Transverse colon (tissue), 4 donors: ENCODE measurements around the gene TOM1L2. TPM values are rescaled to one million over a fixed set of nuclear protein-coding genes. Genes with fewer than 3 reads are reported as not detected.

ENCODE experiments used
- DNase-seq: peaks from one replicate; pipeline ENCODE4 v3.0.0-alpha.2; 2019
- H3K27ac ChIP-seq, 4 donors: fragments of 200-600 bp; sonication (generic); 2 replicates each; pipeline ENCODE4 v1.5.1; 2016 to 2018; ENCODE audit warnings: inconsistent platforms in 4 of 4
- H3K27me3 ChIP-seq: fragments of 200-600 bp; sonication (generic); 2 replicates; pipeline ENCODE4 v1.5.1; 2017; ENCODE audit warnings: inconsistent platforms
- H3K36me3 ChIP-seq, 4 donors: fragments of 200-600 bp; sonication (generic); 2 replicates each; pipeline ENCODE4 v1.5.1; 2017 to 2019; ENCODE audit warnings: inconsistent platforms in 4 of 4
- H3K4me1 ChIP-seq, 4 donors: fragments of 200-600 bp; sonication (generic); 2 replicates each; pipeline ENCODE4 v1.5.1; 2017 to 2020; ENCODE audit warnings: inconsistent platforms in 4 of 4
- H3K4me3 ChIP-seq, 4 donors: fragments of 200-600 bp; sonication (generic); 1 replicate in 1 of 4; 2 replicates in 3 of 4; pipeline versions ENCODE4 v1.5.1 to v1.6.1; 2017 to 2019; ENCODE audit warnings: inconsistent platforms in 4 of 4
- H3K9me3 ChIP-seq, 2 donors: fragments of 200-600 bp; sonication (generic); 2 replicates each; pipeline ENCODE4 v1.5.1; 2017 to 2019; ENCODE audit warnings: inconsistent platforms in 2 of 2
- EP300 ChIP-seq: sonication (generic); formaldehyde crosslinking; IDR thresholded peaks from one replicate; pipeline ENCODE4 v1.6.1; 2017; ENCODE audit warnings: antibody characterized with exemption, low read depth
- POLR2A ChIP-seq: fragments of 450-650 bp; IDR thresholded peaks from one replicate; pipeline ENCODE4 v1.6.1; 2016; ENCODE audit warnings: antibody characterized with exemption, mild to moderate bottlenecking, moderate library complexity
- POLR2AphosphoS5 ChIP-seq, 3 donors: sonication (generic); formaldehyde crosslinking; IDR thresholded peaks; one replicate each; pipeline ENCODE4 v1.6.1; 2016; ENCODE audit warnings: antibody characterized with exemption in 3 of 3
- WGBS, 2 donors: methylation state at CpG; one replicate each; pipeline ENCODE4 v1.1.5; 2018; ENCODE audit warnings: low coverage in 1 of 2; 5-methylcytosine and 5-hydroxymethylcytosine counted together
- in situ Hi-C, 4 donors: fragments of 200-750 bp; cut with MboI; loops; one replicate each; pipeline versions ENCODE4 v1.15.0 to v1.15.1; 2017; ENCODE audit warnings: low sequenced_read_pairs in 3 of 4, low pct_ligation_motif_present in 1 of 4, low pct_unique_long_range_greater_than_20kb in 1 of 4
- intact Hi-C: fragments of 100-400 bp; cut with DNase I; formaldehyde crosslinking; loops from one replicate; pipeline ENCODE4 v1.15.1; 2023; ENCODE audit warnings: low total_unique reads
- total RNA-seq, 4 donors: library from RNA; depleted of rRNA; stranded (reverse); fragments of >200 nt; gene quantifications; one replicate each; pipeline ENCODE4 v1.1.0, GENCODE V29; 2016
- TF ChIP-seq, protein P1 (sequence below), 5 experiments: fragments of 200-600 bp in 3 of 5; fragments of 450-650 bp in 2 of 5; sonication (generic) in 3 of 5; IDR thresholded peaks; 1 replicate in 2 of 5; 2 replicates in 3 of 5; pipeline ENCODE4 v1.5.1; 2016 to 2017; ENCODE audit warnings: antibody characterized with exemption in 5 of 5, inconsistent platforms in 3 of 5, mild to moderate bottlenecking in 2 of 5, moderate library complexity in 1 of 5

TOM1L2 gene
- total RNA-seq, 4 donors from 2014 or later: 65.9 to 178 (median 97.7) TPM

DNA sequence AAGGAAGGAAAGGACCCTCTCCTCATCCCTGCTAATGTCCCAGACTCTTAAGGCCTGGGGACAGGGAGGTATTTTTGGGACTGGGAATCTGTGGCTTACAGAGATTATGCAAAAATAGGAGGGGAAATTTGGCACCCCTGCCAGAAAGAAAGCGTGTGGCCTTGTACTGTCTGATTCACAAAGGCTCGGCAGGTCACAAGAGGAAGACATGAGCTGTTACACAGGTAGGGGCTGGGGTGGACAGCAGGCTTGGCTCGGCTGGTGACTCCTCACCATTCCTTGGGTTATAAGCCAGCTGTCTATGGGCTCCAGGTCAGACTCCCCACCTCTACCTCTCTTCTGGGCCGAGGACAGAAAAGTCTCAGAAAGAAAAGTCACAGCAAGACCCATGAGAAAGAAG lies 114.7 kb downstream of the TOM1L2 start:
- peaks cover 0 to 19% (median 0%) of the 10 kb centered on the region in 4 donors for H3K4me1 ChIP-seq
- TF ChIP-seq POLR2A (no peak), EP300 (no peak), POLR2AphosphoS5 (IDR thresholded peaks at IDR 0.05) (no peak)
- TF ChIP-seq, protein P1, sequence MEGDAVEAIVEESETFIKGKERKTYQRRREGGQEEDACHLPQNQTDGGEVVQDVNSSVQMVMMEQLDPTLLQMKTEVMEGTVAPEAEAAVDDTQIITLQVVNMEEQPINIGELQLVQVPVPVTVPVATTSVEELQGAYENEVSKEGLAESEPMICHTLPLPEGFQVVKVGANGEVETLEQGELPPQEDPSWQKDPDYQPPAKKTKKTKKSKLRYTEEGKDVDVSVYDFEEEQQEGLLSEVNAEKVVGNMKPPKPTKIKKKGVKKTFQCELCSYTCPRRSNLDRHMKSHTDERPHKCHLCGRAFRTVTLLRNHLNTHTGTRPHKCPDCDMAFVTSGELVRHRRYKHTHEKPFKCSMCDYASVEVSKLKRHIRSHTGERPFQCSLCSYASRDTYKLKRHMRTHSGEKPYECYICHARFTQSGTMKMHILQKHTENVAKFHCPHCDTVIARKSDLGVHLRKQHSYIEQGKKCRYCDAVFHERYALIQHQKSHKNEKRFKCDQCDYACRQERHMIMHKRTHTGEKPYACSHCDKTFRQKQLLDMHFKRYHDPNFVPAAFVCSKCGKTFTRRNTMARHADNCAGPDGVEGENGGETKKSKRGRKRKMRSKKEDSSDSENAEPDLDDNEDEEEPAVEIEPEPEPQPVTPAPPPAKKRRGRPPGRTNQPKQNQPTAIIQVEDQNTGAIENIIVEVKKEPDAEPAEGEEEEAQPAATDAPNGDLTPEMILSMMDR (IDR thresholded peaks at IDR 0.05): no peak
- H3K27me3 ChIP-seq: no peaks in the 10 kb centered on the region
- no peaks in the 10 kb centered on the region for H3K36me3 ChIP-seq
- in situ Hi-C loops: loop anchor here in 2 of 4 donors (5.0 to 25.0 kb wide), 2 partner anchors 40 to 170 kb away; partner anchors contain the start of gene RAI1 (in 1 of the 2)
- H3K9me3 ChIP-seq: no peaks in the 10 kb centered on the region
- DNase-seq: no peak
- intact Hi-C loops: no loop called here
- no peak overlapping the region for H3K27ac ChIP-seq
- 92 to 100% methylated on average over 3 to 4 of the region's 4 CpGs for WGBS, 2 donors
- no peak overlapping the region for H3K4me3 ChIP-seq

DNA sequence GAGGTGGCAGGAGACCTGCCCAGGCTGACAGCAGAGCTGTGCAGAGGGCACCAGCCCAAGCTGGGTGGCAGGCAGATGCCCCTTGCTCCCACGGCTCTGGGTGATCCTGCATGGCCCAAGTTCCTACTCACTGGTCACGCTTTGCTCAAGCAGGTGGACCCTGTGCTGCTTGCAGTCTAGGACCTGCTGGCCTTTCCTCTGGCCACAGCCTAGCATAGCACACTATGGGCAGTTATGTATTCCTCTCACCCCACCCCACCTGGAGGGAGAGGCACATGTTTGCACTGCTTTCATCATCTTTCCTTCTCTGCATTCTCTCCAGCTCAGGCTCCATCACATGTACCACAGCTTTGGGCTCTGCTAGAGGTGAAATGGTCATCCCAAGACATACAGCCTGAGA lies 115.8 kb downstream of the TOM1L2 start:
- no peaks in the 10 kb centered on the region for H3K36me3 ChIP-seq
- TF ChIP-seq, protein P1 (IDR thresholded peaks at IDR 0.05): no peak
- TF ChIP-seq EP300 (no peak), POLR2A (no peak), POLR2AphosphoS5 (IDR thresholded peaks at IDR 0.05) (no peak)
- intact Hi-C loops: no loop called here
- no peaks in the 10 kb centered on the region for H3K27me3 ChIP-seq
- WGBS, 2 donors: 95% methylated on average over 2 of the region's 2 CpGs; no CpG with 5 or more reads in 1 of the 2 donors
- in situ Hi-C loops: loop anchor here in 2 of 4 donors (5.0 to 25.0 kb wide), 2 partner anchors 39 to 169 kb away; partner anchors contain the start of gene RAI1 (in 1 of the 2)
- peaks cover 0 to 19% (median 0%) of the 10 kb centered on the region in 4 donors for H3K4me1 ChIP-seq
- no peaks in the 10 kb centered on the region for H3K9me3 ChIP-seq
- H3K27ac ChIP-seq: no peak overlapping the region
- no peak overlapping the region for H3K4me3 ChIP-seq
- no peak for DNase-seq

DNA sequence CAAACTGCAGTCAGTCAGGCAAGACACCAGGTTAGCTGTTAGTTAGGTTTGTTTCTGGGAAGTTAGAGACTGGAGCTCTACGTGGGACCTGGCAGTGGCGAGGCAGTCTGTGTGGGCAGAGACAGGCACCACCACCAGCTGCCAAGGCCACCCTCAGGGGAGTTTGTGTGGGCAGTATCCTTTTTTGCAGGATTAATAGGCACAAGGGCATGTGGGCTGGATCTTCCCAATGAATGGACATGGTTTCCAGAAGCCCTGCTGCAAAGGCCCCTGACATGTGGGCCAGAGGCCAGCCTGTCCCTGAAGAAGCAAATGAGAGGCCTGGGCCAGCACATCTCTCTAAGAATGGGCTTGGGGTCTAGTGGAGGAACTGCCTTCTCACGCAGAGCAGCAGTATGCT lies 116.2 kb downstream of the TOM1L2 start:
- intact Hi-C loops: no loop called here
- Histone ChIP-seq H3K36me3 (no peaks in the 10 kb centered on the region), H3K27ac (no peak overlapping the region), H3K27me3 (no peaks in the 10 kb centered on the region), H3K4me3 (no peak overlapping the region), H3K9me3 (no peaks in the 10 kb centered on the region), H3K4me1 (peaks cover 0 to 19% (median 0%) of the 10 kb centered on the region in 4 donors)
- WGBS, 2 donors: 80% methylated on average over 2 of the region's 3 CpGs; no CpG with 5 or more reads in 1 of the 2 donors
- in situ Hi-C loops: loop anchor here in 2 of 4 donors (5.0 to 25.0 kb wide), 2 partner anchors 39 to 169 kb away; partner anchors contain the start of gene RAI1 (in 1 of the 2)
- DNase-seq: no peak
- TF ChIP-seq EP300 (no peak), POLR2AphosphoS5 (IDR thresholded peaks at IDR 0.05) (no peak), POLR2A (no peak)
- TF ChIP-seq, protein P1 (IDR thresholded peaks at IDR 0.05): no peak

DNA sequence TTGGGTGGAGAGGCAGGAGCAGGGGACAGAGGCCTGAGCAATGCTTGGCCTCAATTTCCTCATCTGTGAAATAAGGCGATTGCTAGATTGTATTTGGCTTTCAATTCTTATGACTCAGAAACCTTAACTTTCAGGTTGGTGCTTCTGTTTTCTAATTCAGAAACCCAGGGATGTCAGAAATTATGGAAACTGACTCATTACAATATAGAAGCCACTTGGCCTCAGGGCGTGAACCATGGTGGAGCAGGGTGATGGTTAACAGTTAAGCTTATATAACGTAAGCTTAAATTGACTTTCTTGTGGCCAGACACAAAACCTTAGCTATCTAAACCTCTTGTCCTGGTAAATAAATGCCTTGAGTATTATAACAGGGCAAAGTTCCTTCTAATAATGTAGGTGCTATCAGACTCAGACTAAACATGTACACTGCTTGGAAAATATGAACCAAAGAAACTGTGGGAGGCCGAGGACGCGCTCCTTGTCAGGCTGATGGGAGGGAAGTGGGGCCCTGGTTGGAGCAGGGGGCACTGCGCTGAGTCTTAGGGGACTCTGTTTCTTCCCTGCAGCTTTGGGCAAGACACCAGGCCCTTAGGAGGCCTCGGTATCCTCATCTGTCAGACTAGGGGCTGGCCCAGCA lies 118.3 kb downstream of the TOM1L2 start:
- in situ Hi-C loops (loop anchor here in 1 of 4 donors (25.0 kb wide), 1 partner anchor 167 kb away; the partner anchor contains the start of gene RAI1), intact Hi-C loops (no loop called here)
- Histone ChIP-seq H3K4me3 (no peak overlapping the region), H3K9me3 (no peaks in the 10 kb centered on the region), H3K27me3 (no peaks in the 10 kb centered on the region), H3K4me1 (peaks cover 12 to 37% (median 14%) of the 10 kb centered on the region in 4 donors), H3K36me3 (no peaks in the 10 kb centered on the region), H3K27ac (no peak overlapping the region)
- no peak for TF ChIP-seq POLR2A
- TF ChIP-seq EP300: no peak
- no peak for TF ChIP-seq POLR2AphosphoS5 (IDR thresholded peaks at IDR 0.05)
- TF ChIP-seq, protein P1 (IDR thresholded peaks at IDR 0.05): no peak
- DNase-seq: no peak
- 68 to 84% methylated on average over 4 to 8 of the region's 8 CpGs for WGBS, 2 donors
